HG03108 (cell line): ENCODE results near the gene IL22.
"Not testable (repeated sequence)": the region's sequence is repeated elsewhere in the genome, so short reads cannot be mapped to it uniquely, and the experiment has no call there.

Source experiments
- ATAC-seq: cut with Tn5 transposase; IDR thresholded peaks from one replicate; pipeline ENCODE4 v1.9.1; 2021; ENCODE audit warnings: moderate library complexity; ENCODE audit not compliant: unreplicated experiment

IL22 gene

DNA sequence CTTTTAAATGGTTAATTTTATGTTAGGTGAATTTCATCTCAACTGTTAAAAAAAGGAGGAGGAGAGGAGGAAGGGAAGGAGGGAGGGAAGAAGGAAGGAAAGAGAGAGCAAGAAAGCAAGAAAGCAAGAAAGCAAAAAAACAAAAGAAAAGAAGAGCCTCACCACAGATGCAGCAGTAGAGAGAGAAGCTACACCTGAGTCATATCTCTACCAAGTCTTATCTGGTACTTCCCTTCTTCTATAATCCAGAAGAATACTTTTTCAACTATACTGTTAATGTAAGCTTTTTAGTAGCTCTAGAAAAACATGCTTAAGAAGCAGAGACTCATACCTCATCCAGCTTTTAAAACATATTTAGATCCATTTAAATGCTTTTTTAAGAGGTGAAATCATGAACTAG lies 22.2 kb downstream of the IL22 start:
- no peak for ATAC-seq

- ATAC-seq: no peak
These were observed 23.4 kb downstream of the IL22 start for GRCh38 chr12:68229956-68230355.

DNA sequence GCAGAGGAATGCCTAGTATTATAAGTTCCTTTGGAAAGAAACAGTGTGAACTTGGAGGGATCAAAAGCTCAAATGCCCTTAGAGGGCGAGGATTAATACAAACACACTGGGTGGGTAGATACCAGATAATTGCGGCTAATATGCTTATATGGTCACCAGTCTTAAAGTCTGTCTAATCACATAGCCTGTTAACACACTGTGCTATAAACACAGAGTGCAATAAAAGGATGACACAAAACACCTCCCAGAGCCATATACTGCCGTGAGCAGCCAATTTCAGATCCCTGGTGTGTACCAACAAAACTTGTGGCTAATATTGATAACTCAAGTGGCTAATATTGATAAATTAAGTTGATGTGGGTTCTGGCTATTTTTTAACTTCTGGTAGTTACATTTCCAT lies 26.0 kb downstream of the IL22 start:
- ATAC-seq: no peak

DNA sequence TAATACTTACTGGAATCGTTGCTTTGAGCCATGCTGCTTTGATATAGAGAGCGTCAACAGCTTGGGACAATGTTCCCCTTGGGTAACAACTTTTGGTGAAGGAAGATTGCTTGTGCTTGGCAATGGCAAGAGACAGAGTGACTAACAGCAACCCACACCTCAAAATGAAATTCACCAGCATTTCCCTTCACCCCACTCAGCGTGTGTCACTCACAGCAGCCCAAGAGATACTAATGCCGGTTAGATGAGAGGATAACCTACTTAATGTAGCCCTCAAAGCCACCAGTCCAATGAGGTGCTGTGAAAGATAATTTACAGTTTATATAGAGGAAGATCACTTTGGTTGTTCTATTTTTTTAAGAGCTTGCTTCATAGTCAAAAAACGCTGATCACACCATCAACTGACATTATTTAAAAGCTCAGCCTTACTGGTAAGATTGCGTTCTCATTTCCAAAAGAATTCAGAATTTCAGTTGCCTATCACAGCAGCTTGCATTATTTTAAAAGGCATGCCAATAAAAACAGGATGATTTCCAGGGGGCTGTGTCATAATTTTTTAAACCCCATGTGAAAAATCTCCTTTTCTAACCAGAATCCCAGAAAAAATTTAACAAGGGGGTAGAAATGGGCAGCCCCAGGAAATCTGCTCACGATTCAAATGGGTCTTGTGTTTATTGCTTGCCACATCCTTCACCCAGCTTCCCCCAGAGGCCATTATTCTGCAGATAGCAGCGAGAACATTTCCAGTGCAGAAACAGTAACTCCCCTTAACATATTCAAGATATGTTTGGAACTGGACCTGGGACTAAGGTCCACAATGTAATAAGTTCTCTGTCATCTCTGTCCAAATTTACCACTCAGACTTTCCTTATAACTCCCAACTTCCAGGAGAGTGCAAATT lies 27.6 kb downstream of the IL22 start, which contains the start of gene IL26:
Gene IL26 (minus strand): TSS at position 235 of the 901 bp plus-strand sequence. CDS start 54 bp downstream, at position 181.
- no peak for ATAC-seq

DNA sequence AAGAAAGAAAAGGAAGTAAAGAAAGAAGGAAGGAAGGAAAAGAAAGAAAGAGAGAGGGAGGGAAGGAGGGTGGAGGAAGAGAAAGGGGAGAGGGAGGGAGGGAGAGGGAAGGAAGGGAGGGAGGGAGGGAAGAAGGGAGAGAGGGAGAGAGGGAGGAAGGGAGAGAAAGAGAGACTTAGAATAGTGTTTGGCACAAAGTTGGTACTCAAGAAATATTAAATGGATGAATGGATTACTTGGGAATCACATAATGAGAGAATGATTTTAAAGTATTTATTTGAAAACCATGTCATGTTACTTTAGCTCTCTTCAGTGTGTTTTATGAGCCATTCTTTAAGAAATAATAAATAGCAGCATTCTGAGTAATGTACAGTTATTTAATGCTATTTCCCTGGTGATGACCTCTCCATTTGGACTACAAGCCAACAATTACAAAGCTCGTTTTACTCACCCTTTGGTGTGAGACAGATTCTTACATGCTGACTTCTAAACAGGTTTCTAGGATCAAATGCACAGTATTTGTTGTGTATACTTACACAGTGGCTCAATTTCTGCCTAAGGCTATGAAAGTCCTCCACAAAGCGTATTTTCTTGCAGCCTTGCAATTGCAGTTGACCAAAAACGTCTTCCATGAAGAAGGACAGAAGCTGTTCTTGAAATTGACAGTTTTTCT lies 28.7 kb downstream of the IL22 start:
- ATAC-seq: no peak

GRCh38 chr12:68223067-68223747 lies 30.2 kb downstream of the IL22 start:
- peak; percentile 92 for ATAC-seq

GRCh38 chr12:68222326-68222725 lies 31.1 kb downstream of the IL22 start:
- ATAC-seq: no peak

DNA sequence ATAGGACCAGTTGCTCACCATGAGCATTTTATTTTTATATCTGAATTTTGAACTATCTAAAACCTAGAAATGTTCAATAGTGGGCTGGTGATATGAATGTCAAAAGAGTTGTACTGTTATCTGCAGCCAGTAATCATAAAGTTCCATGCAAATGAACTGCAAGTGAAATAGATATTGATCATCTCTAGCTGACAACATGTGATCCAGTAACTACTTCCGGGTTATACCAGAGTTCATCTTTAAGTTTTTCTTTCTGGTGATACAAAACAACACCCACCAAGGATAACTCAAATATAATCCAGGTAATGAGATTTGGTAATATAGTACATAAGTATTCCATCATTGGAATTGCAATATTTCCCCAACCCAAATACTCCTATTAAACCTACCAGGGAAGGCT lies 31.9 kb downstream of the IL22 start:
- ATAC-seq: no peak

DNA sequence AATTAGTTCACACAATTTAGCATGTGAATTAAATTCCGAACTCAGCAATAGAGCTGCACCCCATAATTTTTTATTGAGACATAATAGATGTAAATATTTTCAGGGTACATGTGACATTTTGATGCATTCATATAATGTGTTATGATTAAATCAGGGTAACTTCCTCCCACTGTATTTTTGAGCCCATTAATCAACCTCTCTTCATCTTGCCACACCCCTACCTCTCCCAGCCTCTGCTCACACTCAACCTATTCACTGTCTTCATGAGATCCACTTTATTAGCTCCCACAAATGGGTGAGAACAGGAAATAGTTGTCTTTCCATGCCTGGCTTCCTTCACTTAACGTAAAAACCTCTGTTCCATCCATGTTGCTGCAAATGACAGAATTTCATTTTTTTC lies 42.5 kb downstream of the IL22 start:
- ATAC-seq: no peak

DNA sequence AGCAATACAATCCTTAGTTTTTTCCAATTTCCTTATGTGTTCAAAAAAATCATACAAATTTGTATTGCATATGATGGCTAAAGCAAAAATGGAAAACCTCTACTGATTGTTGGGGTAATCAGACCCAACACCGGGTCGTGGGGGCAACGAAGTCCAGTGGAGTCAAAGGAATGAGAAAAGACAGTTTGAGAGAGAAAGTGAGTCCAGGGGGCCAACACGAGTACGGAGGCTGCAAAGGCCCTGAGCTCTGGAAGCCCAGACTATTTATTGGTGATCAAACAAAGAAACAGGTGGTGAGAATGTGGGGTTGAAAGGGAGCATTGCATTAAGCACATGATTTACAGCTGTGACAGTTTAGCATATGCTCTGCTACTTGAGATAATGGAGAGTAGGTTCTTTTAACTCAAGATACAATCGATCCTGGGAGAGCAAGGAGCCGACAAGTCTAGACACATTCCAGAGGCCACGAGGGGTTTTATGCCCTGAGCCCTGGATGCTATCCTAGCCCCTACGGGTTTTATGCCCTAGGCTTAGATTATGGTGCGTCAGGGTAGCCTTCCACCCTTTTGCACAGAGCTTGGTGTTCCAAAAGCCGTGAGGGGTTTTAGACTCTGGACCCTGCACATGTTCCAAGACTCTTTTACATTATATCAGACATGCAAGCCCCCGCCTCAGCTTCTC lies 44.2 kb downstream of the IL22 start:
- ATAC-seq: not testable (repeated sequence)

GRCh38 chr12:68207276-68207675 lies 46.1 kb downstream of the IL22 start:
- no peak for ATAC-seq

DNA sequence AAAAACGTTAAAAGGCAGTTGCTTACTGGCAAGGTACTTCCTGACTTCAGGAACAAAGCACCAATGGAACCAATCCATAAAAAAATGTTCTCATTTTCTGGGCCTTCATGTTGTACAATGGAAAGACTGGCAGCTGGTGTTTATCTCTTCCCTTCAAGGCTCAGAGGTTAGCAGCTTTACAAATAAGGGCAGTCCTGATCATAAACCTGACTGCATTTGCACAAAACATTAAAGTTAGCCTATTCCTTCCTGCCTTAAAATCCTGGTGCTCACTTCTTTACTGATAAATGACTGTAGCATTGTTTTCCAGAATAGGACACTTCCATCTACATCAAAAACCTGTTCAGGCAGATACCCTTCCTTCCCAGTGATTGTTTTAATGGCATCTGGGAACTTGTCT lies 47.0 kb downstream of the IL22 start:
- no peak for ATAC-seq

- no peak for ATAC-seq
These were observed 49.9 kb downstream of the IL22 start for GRCh38 chr12:68203460-68203875.

DNA sequence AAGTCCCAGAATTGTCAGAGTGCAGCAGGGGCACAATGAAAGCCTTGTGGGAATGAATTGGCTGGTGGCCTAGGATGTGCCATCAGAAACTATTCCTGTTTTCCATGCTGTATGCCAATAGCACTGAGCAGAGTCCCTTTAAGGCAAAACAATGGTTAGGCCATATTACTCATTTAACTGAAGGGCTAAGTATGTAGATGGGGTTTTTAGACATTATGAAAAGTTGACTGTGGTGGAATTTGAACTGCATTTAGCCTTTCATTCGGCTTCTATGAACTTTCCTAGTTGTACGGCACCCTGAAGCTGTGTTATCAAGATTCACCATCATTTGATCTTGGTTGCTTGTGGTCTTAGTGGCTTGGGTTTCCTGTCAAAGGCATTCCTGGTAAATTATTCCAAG lies 52.5 kb downstream of the IL22 start:
- no peak for ATAC-seq

- no peak for ATAC-seq
These were observed 54.3 kb downstream of the IL22 start for GRCh38 chr12:68199127-68199526.

DNA sequence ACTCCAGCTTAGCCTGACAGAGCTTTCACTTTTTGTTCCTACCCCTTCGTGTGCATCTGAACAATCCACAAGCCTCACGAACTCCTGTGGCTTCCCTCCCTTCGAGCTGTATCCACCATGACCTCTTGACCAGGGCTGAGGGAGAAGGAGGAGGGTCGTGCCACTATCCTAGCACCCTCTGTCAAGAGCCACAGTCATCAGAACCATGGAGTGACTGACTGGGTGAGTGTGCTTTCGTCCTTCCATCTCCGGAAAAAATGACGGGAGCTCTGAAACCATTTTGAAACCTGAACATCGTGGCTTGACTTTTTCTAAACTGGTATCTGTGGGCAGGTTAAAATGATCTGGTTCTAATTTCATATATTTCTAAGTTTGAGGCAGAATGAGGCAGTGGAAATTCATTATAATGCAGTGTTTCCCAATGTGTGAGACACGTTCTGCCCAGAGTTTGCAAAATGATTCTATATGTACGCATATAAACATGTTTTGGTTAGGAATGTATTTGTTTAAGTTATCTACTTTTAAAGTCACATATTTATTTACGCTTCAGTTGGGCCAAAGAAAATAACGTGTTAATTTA lies 54.8 kb downstream of the IL22 start:
- no peak for ATAC-seq
